Measurements from ENCODE around the gene SDK1. TPM values are rescaled to one million over a fixed set of nuclear protein-coding genes. Genes with fewer than 3 reads are reported as not detected.

The SDK1 gene
- total and polyA plus RNA-seq, 2 of the 8 experiments (the other 6 are each of a cell fraction or from before 2014, with no cell fraction given), result 3.3 to 7.2 TPM

- POLR2A ChIA-PET (ENCODE audit: partially characterized antibody), result no interaction called here
- no peak for FAIRE-seq
- Histone ChIP-seq H3K79me1 (ENCODE audit: low read depth, low read length) (no peaks in the 10 kb centered on the region), H3K4me3 (ENCODE audit: extremely low read depth in 1 of 4, insufficient read depth in 2 of 4, low read depth in 3 of 4, low read length in 4 of 4) (no peak overlapping the region), H4K91ac (replicated peaks; ENCODE audit: insufficient read length, low read length) (no peak overlapping the region), H3K9ac (replicated peaks in 1 of 4; ENCODE audit: extremely low read depth in 1 of 4, low read depth in 3 of 4, low read length in 3 of 4) (no peak overlapping the region), H3K14ac (ENCODE audit: insufficient read length) (no peak overlapping the region), H2BK120ac (replicated peaks; ENCODE audit: low read depth, low read length) (no peak overlapping the region), H3K23ac (ENCODE audit: insufficient read length) (no peak overlapping the region), H4K20me1 (replicated peaks in 1 of 2; ENCODE audit: control insufficient read depth in 1 of 2, insufficient read depth in 2 of 2, low read length in 2 of 2) (peaks cover 0 to 2% of the 10 kb centered on the region in 2 experiments), H2AK5ac (ENCODE audit: low read depth, low read length) (no peak overlapping the region), H3K4ac (replicated peaks; ENCODE audit: insufficient read length, low read depth, low read length) (no peak overlapping the region), H2BK12ac (ENCODE audit: low read depth, low read length) (no peak overlapping the region), H2BK15ac (ENCODE audit: low read length) (no peak overlapping the region), H4K8ac (ENCODE audit: extremely low read depth, insufficient read depth, low read length) (no peak overlapping the region), H3K36me3 (ENCODE audit: control insufficient read depth in 2 of 4, insufficient read depth in 4 of 4, low read length in 3 of 4) (no peaks in the 10 kb centered on the region), H2BK5ac (ENCODE audit: low read depth, low read length) (no peak overlapping the region), H3K79me2 (ENCODE audit: control insufficient read depth in 1 of 2, insufficient read depth in 2 of 2, low read length in 2 of 2) (no peaks in the 10 kb centered on the region), H3K27ac (ENCODE audit: low read depth, low read length) (no peak overlapping the region), H3K23me2 (ENCODE audit: low read depth, low read length) (no peaks in the 10 kb centered on the region), H3K4me2 (ENCODE audit: insufficient read depth in 1 of 2, low read depth in 2 of 2, low read length in 2 of 2) (no peak overlapping the region), H2AFZ (ENCODE audit: low read length) (no peak overlapping the region), H3K56ac (replicated peaks; ENCODE audit: insufficient read length, low read depth, low read length) (no peak overlapping the region), H4K5ac (ENCODE audit: insufficient read length, low read depth, low read length) (no peak overlapping the region), H2BK20ac (ENCODE audit: low read length) (no peak overlapping the region), H3K27me3 (replicated peaks in 1 of 4; ENCODE audit: control insufficient read depth in 3 of 4, extremely low read depth in 1 of 4, insufficient read depth in 3 of 4, low read length in 3 of 4) (no peaks in the 10 kb centered on the region), H3K9me3 (ENCODE audit: insufficient read depth in 2 of 2, low read depth in 1 of 2, low read length in 1 of 2) (no peaks in the 10 kb centered on the region), H3K4me1 (replicated peaks in 1 of 4; ENCODE audit: control insufficient read depth in 3 of 4, insufficient read depth in 4 of 4, low read length in 3 of 4) (peaks cover 0 to 27% (median 10%) of the 10 kb centered on the region in 4 experiments; a peak in 6 of 7 replicates), H3K18ac (ENCODE audit: extremely low read depth, low read length) (no peak overlapping the region)
- CTCF ChIA-PET (ENCODE audit: partially characterized antibody), result interaction anchor here (0.8 to 2.6 kb wide), 6 partner anchors 10 to 66 kb away, joined by 3 to 13 read pairs (median 4); no protein-coding TSS in a partner anchor
- TF ChIP-seq RBBP5 (IDR thresholded peaks at IDR 0.05; ENCODE audit: borderline replicate concordance, low read depth, low read length), result no peak
- TF ChIP-seq RXRA (IDR thresholded peaks at IDR 0.05; ENCODE audit: insufficient read depth, low read depth, low read length), result no peak
- TF ChIP-seq POU5F1 (IDR thresholded peaks at IDR 0.05; ENCODE audit: low read depth, low read length), result no peak
- TF ChIP-seq TAF7 (optimal IDR thresholded peaks at IDR 0.05; ENCODE audit: borderline replicate concordance, low read depth, low read length), result no peak
- TF ChIP-seq BACH1 (IDR thresholded peaks at IDR 0.05; ENCODE audit: low read length), result no peak
- WGBS, 2 experiments (ENCODE audit: extremely low coverage in 1 of 2, insufficient coverage in 1 of 2, insufficient read length in 1 of 2, insufficient replicate concordance in 2 of 2, low coverage in 1 of 2, low lambda C conversion rate in 2 of 2, missing lambda C conversion rate in 1 of 2), result 97% methylated on average over 14 of the region's 14 CpGs; no CpG with 5 or more reads in 1 of the 2 experiments
- no peak for DNase-seq (ENCODE audit: low read depth in 1 of 2, low spot score in 2 of 2)
Observed at GRCh38 chr7:4137552-4137951, 836.5 kb downstream of the SDK1 start.
